ACHN (cell line): ENCODE results near the gene DIP2C.
A peak's percentile ranks its signal among the peaks of the same experiment; 100 is the strongest.
"Not testable (repeated sequence)": the region's sequence is repeated elsewhere in the genome, so short reads cannot be mapped to it uniquely, and the experiment has no call there.

Experiments used
- DNase-seq: peaks from one replicate; pipeline ENCODE4 v3.0.0-alpha.2; 2015
- in situ Hi-C: cut with HindIII; loops from 2 replicates; pipeline ENCODE4 v1.10.0; 2017; ENCODE audit warnings: low sequenced_read_pairs, low pct_ligation_motif_present, low pct_unique_long_range_greater_than_20kb

Gene DIP2C

DNA sequence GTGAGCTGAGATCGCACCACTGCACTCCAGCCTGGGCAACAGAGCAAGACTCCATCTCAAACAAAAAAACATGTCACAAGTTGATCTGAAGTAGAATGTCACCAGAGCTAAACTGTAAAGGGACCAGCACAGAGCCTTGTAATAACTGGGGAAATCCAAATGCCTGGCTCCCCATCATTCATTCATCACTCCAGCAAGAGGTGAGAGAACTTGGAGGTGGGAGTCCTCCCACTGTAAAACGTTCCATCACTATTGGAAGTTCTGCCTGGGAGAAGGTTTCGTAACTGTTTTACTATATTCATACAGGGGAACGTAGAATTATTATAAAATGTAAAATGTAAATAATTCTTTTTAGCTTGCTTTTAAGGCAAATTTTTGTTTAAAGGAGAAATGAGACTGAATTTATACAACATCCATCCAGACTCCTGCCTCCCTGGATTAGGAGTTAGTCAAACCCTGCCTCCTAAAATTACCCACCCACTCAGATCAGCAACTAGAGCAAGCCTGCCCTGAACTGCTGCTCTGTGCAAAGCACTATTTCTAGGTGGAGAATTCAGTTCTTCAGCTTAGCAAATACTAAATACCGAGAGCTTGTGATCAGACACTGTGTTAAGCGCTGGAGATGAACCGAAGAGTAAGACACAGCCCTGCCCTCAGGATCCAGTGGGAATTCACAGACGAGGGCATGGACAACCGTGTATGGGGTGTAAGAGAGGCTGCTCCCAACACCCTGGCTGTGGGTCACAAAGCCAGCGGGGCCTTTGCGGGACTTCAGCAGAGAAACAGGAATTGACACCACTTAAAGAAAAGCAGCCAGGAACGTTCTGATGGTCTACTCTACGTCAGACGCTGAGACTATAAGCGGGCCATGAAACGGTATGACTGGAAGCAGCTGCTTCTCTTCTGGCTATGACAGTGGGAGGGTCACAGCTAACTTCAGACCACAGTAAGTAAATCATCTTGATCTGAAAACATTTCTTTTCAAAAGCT, 345.9 kb downstream of the DIP2C start:
- DNase-seq, result no peak
- in situ Hi-C loops, result no loop called here

DNA sequence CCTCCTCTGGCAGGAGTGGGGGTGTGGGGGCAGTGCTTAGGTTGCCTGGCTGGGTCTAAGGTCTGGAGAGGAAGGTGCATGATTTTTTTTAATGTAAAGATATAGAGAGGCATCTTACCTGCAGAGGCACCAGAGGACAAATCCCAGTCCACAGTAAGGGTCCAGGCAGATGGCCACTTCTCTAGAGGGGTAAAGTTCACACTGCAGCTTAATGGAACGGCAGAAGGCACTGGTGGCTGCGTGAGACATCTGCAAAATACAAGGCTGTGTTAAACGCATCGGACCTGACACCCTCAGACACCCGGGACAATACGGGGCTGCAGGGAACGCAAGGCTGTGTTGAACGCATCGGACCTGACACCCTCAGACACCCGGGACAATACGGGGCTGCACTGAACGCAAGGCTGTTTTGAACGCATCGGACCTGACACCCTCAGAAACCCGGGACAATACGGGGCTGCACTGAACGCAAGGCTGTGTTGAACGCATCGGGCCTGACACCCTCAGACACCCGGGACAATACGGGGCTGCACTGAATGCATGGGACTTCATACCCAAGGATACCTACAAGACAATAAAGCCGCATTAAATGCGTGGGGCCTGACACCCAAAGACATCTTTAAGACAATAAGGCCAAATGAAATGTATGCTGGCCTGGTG, 348.3 kb downstream of the DIP2C start:
- DNase-seq, result no peak
- in situ Hi-C loops, result no loop called here

DNA sequence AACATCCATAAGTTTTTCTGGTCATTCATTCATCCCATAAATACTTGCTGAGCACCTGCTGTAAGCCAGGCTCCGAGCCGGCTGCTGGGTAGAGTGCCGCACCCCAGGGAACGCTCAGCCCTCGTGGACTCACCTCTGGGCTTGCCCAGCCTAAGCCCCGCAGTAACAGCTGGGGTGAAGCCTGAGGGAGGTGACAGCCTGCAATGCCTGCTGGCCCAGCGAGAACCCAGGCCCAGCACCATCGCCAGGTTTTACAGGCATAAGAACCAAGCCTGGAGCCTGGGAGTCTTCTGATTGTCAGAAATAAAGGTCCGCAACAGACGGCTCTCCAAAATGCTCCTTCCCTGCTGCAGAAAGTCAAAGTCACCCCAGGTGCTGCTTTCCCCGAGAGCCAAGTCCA, 348.8 kb downstream of the DIP2C start:
- in situ Hi-C loops, result no loop called here
- no peak for DNase-seq

DNA sequence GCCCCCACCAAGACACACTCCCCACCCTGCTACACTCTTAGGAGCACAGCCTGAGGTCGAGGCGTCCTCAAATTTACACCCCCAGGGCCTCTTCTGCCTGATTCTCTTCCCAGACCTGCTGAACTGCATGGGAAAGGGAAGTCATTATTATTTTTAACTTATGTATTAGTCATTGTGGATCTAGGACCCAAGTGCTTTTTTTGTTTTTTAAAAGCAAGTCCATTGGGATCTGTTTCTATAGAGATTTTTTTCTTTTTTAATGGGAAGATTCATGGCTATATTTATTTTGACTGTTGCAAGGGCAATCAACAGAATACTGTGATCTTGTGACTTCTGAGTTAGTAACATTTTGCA, 350.5 kb downstream of the DIP2C start:
- in situ Hi-C loops, result no loop called here
- peak; percentile 16 for DNase-seq

DNA sequence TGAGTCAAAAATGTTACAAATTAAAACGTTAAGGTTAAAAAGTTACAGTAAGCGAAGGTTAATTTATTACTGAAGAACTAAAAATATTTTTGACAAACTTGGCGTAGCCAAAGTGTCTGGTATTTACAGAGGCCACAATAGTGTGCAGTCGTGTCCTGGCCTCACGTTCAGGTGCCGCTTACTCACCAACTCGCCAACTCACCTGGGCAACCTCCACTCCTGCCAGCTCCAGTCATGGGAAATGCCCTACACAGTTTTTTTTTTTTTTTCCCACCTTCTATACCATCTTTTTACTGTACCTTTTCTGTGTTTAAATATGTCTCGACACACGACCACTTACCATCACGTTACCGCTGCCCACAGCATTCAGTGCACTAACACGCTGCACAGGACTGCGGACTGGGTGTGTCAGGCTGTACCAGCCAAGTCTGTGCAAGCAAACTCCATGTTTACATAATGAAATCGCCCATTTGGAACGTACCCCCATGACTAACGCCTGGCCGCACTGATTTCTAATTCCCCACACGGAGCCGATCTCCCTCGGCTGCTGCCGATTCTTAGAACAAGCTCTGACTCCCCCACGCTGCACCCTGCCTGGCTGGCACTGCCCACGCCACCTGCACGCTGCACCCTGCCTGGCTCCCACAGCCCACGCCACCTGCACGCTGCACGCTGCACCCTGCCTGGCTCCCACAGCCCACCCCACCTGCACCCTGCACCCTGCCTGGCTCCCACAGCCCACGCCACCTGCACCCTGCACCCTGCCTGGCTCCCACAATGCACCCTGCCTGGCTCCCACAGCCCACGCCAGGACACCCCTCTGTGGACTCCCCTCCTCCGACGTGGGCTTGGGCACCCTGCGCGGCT, 351.1 kb downstream of the DIP2C start:
- peak; percentile 89 for DNase-seq
- in situ Hi-C loops, result no loop called here

DNA sequence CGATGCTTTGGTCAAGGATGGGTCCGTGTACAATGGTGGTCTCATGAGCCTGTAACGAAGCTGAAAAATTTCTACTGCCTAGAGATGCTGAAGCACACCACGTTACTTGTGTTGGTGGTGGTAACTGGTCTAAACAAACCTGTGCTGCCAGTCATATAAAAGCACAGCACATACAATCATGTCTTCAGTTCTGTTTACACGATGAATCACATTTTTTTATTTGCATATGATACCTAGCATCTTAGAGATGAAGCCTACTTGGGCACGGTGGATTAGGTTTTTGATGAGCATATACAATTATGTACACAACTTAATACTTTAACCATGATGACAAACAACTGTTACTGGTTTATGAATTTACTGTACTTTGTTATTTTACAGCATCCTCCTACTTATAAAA, 353.2 kb downstream of the DIP2C start:
- in situ Hi-C loops, result no loop called here
- no peak for DNase-seq

DNA sequence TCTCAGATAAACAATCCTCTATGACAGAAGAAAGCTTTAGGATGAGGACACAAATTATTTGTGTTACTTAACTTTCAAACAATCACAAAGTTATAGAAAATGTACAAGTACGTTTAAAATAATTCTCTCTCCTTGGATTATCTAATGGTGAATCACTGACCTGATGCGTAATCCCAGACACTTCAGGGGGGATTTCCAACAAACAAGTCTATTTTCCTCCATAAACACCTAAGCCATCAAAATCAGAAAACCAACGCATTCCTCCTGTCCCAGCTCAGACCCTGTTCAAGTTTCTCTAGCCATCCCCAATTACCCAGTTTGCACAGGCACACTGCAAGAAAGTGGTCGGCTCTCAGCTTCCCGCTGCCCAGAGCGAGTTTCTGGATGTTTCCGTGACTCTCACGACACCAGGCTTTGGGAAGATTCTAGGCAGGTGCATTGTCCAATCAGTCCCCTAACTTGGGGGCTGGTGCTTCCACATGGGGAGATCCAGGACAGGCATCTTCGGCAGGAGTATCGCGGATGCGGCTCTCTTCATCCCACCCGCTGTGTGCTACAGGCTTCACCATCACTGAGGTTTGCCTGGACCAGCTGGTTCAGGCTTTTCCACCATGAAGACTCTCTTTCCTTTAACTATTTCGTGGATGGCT, 354.2 kb downstream of the DIP2C start:
- in situ Hi-C loops, result no loop called here

DNA sequence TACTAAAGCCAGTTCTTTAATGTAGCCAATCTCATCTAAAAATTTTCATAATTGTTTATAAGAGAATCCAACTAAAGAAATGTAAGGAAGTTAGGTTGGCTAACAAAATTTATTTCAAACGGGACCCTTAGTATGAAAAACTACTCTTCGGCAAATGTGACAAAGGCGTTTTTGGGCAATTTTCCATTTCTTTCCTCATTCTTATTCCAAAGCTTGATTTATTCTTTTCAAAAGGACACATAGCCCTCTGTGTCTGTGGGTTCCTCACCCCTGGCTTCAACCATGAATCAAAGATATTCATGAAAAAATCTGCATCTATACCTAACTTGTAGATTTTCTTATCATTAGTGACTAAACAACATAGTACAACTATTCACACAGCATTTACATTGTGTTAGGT, 358.3 kb downstream of the DIP2C start:
- in situ Hi-C loops, result no loop called here
- no peak for DNase-seq

More for the DNA sequence above, 354.2 kb downstream of the DIP2C start:
- DNase-seq, result no peak

DNA sequence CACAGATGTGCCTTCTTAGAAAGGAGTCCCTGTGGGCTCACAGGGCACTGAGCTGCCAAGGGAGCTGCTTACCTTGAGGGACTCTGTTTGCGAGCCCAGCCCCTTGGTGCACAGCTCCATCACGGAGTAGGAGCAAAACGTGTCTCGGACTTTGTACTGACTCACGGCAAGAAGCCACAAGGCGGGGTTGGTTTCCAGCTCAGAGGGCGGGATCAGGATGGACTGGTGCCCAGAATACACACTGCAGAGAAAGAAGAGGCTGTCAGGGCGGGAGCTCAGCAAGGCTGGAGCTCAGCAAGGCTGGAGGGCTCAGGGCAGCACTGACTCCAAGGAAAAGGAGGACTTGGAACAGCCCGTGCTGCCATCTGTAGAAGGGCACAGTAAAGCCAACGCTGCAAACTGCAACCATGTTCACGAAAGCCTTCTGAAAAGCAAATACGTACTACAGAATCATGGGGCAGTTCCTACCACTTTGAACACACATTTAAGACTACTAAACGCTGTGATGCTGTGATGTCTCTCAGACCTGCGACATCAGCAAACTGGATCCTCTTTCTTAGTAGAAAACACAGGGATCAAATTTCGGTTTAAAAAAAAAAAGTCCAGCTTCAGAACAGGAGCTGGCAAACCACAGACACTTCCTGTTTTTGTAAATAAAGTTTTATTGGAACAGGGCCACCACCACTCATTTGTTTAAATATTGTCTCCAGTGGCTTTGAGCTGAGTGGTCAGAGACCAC, 359.9 kb downstream of the DIP2C start:
- in situ Hi-C loops, result no loop called here
- peak; percentile 93 for DNase-seq

DNA sequence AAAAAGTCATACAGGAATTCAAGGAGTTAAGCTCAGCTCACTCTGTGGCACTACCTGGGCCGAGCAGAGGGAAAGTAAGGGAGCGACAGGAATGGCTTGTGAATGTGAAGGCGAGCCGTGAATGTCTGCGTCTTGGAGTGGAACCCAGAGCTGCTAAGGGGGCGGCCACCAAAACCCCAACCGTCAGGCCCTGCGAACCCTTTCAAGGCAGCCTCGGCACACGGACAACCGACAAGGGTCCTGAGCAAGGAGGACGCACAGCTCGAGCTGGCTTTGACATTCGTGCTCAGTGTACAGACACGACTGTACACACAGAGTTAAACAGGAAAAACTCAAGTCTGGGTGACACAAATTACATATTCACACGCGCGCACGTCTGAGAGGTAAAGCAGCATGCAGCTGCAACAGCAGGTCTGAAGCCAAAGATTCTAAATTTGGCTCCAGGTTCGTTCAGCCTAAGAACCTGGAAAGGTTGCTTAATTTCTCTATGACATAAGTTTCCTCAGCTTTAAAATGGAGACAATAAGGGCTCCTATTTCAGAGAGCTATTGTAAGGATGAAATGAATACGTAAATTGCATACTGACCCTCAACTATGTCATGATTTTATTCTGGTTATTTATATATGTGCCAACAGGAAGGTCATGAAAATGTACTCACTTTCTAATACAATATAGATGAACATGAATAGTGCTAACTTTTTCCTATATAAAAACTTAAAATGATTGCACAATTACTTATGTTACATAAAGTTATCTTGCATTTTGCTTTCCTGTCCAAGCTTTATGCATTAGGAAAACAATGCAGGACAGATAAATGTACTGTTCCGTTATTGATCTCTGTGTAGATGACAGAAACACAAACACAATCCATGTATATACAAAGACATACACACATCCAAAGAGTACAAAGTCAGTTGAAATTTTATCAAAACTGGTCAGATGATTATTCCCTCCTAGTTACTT, 361.3 kb downstream of the DIP2C start:
- in situ Hi-C loops, result no loop called here
- no peak for DNase-seq

DNA sequence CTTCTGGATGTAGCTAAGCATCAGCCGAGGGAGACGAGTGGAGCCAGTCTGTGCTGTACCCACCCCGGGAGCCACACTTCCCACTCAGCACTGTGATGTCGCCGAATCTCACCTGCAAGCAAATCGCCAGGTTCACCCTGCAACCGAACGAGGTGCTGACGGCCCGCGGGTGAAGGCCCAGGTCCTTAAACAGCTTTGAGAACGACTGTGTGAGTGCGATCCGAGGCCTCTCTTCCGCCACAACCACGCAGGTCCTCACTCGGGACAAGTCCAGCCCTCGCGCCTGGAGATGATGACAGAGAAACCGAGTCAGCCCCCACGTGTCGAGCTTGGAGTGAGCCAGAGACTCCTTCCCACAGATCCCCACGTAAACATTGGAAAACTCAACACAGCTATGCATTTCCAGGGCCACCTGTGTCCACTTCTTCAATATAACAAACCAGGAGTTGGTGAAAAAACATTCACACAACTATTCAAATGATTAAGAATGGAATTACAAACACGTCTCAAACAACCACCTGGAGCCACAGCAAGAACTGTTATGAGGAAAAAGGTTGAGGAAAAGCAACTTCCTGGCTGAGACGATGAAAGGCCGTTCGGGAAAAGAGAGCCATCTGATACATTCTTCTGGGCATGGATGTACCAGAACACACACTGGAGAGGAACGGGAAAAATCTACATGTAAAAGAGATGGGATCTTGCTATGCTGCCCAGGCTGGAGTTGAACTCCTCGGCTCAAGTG, 362.4 kb downstream of the DIP2C start:
- in situ Hi-C loops, result no loop called here
- no peak for DNase-seq

DNA sequence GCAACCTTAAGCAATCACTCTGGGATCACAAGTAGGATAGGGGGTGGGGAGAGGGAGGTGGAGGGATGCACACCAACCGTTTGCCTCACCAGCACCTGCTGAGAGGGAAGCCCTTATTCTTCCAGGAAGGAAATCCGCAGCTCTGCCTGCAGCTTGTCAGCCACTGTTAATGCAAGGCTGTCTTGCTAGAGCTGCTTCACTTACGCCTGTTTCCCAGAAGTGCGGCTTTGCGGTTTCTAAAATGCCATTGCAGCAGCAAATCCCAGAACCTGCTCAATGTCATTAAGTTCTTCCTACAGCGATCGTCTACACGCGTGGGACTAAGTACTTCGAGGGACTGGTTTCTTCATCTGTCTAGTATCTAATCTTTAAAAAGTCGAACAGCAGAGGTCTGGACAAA, 363.1 kb downstream of the DIP2C start:
- DNase-seq, result no peak
- in situ Hi-C loops, result no loop called here

DNA sequence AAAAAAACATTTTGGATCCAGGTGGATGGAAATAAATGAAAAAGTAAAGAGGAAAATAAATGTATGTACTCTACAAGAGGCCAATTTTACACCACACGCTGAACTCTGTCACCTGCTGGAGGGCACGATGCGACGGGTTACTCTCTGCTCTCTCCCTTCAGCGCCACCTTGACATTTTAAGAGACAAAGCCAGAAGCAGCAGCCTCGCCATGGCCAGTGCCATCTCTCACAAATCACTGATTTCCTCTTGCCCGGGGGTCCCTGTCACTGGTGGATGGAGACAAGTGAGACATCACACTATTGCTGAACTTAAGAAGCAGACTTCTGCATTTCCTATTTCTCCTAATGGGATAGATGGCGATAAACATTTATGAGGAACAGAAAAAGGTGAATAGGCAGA, 364.2 kb downstream of the DIP2C start:
- DNase-seq, result no peak
- in situ Hi-C loops, result no loop called here

DNA sequence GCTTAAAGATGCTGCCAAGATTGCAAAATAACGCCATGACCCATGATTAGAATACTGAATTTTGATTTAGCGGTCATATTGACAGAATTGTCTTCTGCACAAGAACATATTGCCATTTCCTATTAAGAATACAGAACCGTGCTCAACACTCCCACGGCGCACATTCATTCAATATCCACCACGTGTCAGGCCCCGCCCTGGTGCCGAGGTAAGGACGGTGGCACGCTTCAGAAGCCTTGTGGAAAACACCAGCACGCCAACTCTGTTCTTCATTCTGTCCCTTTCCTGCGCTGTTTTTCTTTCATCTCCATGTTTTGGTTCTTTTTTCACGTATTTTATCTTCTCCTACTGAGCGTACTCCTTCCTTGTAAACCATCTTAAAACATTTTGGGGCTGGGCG, 364.9 kb downstream of the DIP2C start:
- in situ Hi-C loops, result no loop called here
- DNase-seq, result no peak

DNA sequence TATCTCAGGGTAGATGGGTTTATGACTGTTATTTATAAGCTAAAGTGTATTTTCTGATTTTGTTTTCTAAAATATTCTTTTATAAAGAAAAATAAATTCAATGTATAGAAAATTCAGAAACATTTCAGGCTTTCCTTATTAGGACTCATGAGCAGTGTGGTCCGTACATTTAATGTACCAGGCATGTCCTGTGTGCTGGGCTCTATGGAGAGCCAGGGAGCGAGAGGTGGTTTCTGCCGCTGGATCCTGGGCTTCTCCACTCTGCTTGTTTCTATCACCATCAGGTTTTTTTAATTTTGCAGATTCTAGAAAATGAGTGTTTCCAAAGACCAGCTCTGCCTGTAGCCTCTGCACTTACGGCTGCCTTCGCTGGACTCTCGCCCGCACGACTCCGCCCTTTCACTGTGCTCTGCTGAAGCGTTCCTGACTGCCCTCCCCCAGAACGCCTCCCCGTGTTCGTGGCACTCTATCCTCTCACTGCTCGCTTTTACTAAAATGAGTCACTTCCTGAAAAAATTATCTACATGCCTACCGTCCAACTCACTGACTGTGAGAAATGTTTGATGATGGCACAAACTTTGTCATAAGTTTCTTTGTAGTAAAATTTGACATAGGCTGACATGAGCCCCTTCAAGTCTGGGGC, 365.7 kb downstream of the DIP2C start:
- in situ Hi-C loops, result no loop called here
- DNase-seq, result peak; percentile 94

DNA sequence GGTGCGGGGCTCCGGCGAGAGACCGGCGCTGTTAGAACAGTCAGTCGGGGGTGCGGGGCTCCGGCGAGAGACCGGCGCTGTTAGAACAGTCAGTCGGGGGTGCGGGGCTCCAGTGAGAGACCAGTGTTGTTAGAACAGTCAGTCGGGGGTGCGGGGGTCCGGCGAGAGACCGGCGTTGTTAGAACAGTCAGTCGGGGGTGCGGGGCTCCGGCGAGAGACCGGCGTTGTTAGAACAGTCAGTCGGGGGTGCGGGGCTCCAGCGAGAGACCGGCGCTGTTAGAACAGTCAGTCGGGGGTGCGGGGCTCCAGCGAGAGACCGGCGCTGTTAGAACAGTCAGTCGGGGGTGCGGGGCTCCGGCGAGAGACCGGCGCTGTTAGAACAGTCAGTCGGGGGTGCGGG, 366.4 kb downstream of the DIP2C start:
- in situ Hi-C loops, DNase-seq: not testable (repeated sequence)
